ENCODE measurements around the gene LMX1A.

GRCh38 chr1:165218731-165219130 is 137.8 kb downstream of the LMX1A start:
- TF ChIP-seq CTCF (IDR thresholded peaks at IDR 0.05): no peak
- no peak for TF ChIP-seq POLR2A (IDR thresholded peaks at IDR 0.05)
- TF ChIP-seq POLR2AphosphoS5 (IDR thresholded peaks at IDR 0.05): no peak

Measured in prostate gland (tissue), 2 donors.